ENCODE results near the gene BOD1L2. TPM values are rescaled to one million over a fixed set of nuclear protein-coding genes. Genes with fewer than 3 reads are reported as not detected.

The BOD1L2 gene
- total RNA-seq, 2 donors from 2014 or later, result not detected

GRCh38 chr18:57137847-57138246, 9.0 kb upstream of the BOD1L2 start:
- TF ChIP-seq, protein P1, sequence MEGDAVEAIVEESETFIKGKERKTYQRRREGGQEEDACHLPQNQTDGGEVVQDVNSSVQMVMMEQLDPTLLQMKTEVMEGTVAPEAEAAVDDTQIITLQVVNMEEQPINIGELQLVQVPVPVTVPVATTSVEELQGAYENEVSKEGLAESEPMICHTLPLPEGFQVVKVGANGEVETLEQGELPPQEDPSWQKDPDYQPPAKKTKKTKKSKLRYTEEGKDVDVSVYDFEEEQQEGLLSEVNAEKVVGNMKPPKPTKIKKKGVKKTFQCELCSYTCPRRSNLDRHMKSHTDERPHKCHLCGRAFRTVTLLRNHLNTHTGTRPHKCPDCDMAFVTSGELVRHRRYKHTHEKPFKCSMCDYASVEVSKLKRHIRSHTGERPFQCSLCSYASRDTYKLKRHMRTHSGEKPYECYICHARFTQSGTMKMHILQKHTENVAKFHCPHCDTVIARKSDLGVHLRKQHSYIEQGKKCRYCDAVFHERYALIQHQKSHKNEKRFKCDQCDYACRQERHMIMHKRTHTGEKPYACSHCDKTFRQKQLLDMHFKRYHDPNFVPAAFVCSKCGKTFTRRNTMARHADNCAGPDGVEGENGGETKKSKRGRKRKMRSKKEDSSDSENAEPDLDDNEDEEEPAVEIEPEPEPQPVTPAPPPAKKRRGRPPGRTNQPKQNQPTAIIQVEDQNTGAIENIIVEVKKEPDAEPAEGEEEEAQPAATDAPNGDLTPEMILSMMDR (IDR thresholded peaks at IDR 0.05), result no peak
- no peak for TF ChIP-seq POLR2A (IDR thresholded peaks at IDR 0.05)
- intact Hi-C loops (cut with DNase I), result no loop called here

GRCh38 chr18:57141208-57142129, 5.4 kb upstream of the BOD1L2 start:
- ATAC-seq, result peak; percentile 96
- Histone ChIP-seq H3K27ac (peak overlapping the region in 3 of 4 donors; percentile 13 to 68 (median 54)), H3K4me1 (peaks cover 29% of the 10 kb centered on the region), H3K9me3 (no peaks in the 10 kb centered on the region), H3K4me3 (no peak overlapping the region), H3K27me3 (no peaks in the 10 kb centered on the region), H3K36me3 (replicated peaks in 1 of 2; ENCODE audit: insufficient read depth in 1 of 2, low read depth in 2 of 2) (no peaks in the 10 kb centered on the region)
- no peak for TF ChIP-seq POLR2A (IDR thresholded peaks at IDR 0.05)
- WGBS, 2 donors, result 22 to 32% methylated on average over 10 of the region's 10 CpGs
- peak; percentile 87 to 93 (median 90) for DNase-seq
- intact Hi-C loops (cut with DNase I), result no loop called here

More at GRCh38 chr18:57137847-57138246, 9.0 kb upstream of the BOD1L2 start:
- Histone ChIP-seq H3K4me1 (peaks cover 23% of the 10 kb centered on the region), H3K27me3 (no peaks in the 10 kb centered on the region), H3K36me3 (replicated peaks in 1 of 2; ENCODE audit: insufficient read depth in 1 of 2, low read depth in 2 of 2) (no peaks in the 10 kb centered on the region), H3K9me3 (no peaks in the 10 kb centered on the region), H3K27ac (no peak overlapping the region), H3K4me3 (no peak overlapping the region)
- 71 to 87% methylated on average over 3 of the region's 3 CpGs for WGBS, 2 donors
- DNase-seq (no peak), ATAC-seq (no peak)

- TF ChIP-seq, protein P1 (IDR thresholded peaks at IDR 0.05), result no peak
- no peak for TF ChIP-seq POLR2A (IDR thresholded peaks at IDR 0.05)
- H3K27ac ChIP-seq, result peak overlapping the region in 2 of 4 donors; percentile 32 to 68
- peaks cover 29% of the 10 kb centered on the region for H3K4me1 ChIP-seq
- no peaks in the 10 kb centered on the region for H3K9me3 ChIP-seq
- H3K27me3 ChIP-seq, result no peaks in the 10 kb centered on the region
- H3K4me3 ChIP-seq, result no peak overlapping the region
- no peaks in the 10 kb centered on the region for H3K36me3 ChIP-seq (replicated peaks in 1 of 2; ENCODE audit: insufficient read depth in 1 of 2, low read depth in 2 of 2)
- intact Hi-C loops (cut with DNase I), result no loop called here
- no peak for ATAC-seq
- no peak for DNase-seq
These were observed 4.6 kb upstream of the BOD1L2 start for GRCh38 chr18:57142324-57142723.

- Histone ChIP-seq H3K27ac (peak overlapping the region in 2 of 4 donors; percentile 18 to 32), H3K36me3 (replicated peaks in 1 of 2; ENCODE audit: insufficient read depth in 1 of 2, low read depth in 2 of 2) (no peaks in the 10 kb centered on the region), H3K27me3 (no peaks in the 10 kb centered on the region), H3K4me1 (peaks cover 29% of the 10 kb centered on the region), H3K4me3 (no peak overlapping the region), H3K9me3 (no peaks in the 10 kb centered on the region)
- 67 to 77% methylated on average over 1 of the region's 1 CpG for WGBS, 2 donors
- DNase-seq (no peak), ATAC-seq (no peak)
- intact Hi-C loops (cut with DNase I), result no loop called here
- TF ChIP-seq, protein P1 (IDR thresholded peaks at IDR 0.05), result no peak
- TF ChIP-seq POLR2A (IDR thresholded peaks at IDR 0.05), result no peak
These were observed 3.6 kb upstream of the BOD1L2 start for GRCh38 chr18:57143265-57143664.

GRCh38 chr18:57148263-57148662, 1.4 kb downstream of the BOD1L2 start:
- peaks cover 6% of the 10 kb centered on the region for H3K4me1 ChIP-seq
- no peaks in the 10 kb centered on the region for H3K36me3 ChIP-seq (replicated peaks in 1 of 2; ENCODE audit: insufficient read depth in 1 of 2, low read depth in 2 of 2)
- no peaks in the 10 kb centered on the region for H3K27me3 ChIP-seq
- no peak overlapping the region for H3K4me3 ChIP-seq
- no peaks in the 10 kb centered on the region for H3K9me3 ChIP-seq
- intact Hi-C loops (cut with DNase I), result no loop called here
- no peak overlapping the region for H3K27ac ChIP-seq
- DNase-seq (no peak), ATAC-seq (no peak)
- 37 to 39% methylated on average over 1 of the region's 1 CpG for WGBS, 2 donors
- TF ChIP-seq, protein P1 (IDR thresholded peaks at IDR 0.05), result no peak
- no peak for TF ChIP-seq POLR2A (IDR thresholded peaks at IDR 0.05)

All from body of pancreas (tissue), 4 donors.